ENCODE measurements around the gene SDK2. TPM values are rescaled to one million over a fixed set of nuclear protein-coding genes. Genes with fewer than 3 reads are reported as not detected.

The SDK2 gene
- total and polyA plus RNA-seq, 2 experiments from 2014 or later = 0.74 to 5.1 TPM

GRCh38 chr17:73327676-73328075, 316.6 kb downstream of the SDK2 start (continued):
- no peak for TF ChIP-seq NANOG (IDR thresholded peaks at IDR 0.05; ENCODE audit: borderline replicate concordance)
- TF ChIP-seq CREB1 (CRISPR knock-in tag; IDR thresholded peaks at IDR 0.05; ENCODE audit: low read depth) = no peak
- TF ChIP-seq, protein P1, sequence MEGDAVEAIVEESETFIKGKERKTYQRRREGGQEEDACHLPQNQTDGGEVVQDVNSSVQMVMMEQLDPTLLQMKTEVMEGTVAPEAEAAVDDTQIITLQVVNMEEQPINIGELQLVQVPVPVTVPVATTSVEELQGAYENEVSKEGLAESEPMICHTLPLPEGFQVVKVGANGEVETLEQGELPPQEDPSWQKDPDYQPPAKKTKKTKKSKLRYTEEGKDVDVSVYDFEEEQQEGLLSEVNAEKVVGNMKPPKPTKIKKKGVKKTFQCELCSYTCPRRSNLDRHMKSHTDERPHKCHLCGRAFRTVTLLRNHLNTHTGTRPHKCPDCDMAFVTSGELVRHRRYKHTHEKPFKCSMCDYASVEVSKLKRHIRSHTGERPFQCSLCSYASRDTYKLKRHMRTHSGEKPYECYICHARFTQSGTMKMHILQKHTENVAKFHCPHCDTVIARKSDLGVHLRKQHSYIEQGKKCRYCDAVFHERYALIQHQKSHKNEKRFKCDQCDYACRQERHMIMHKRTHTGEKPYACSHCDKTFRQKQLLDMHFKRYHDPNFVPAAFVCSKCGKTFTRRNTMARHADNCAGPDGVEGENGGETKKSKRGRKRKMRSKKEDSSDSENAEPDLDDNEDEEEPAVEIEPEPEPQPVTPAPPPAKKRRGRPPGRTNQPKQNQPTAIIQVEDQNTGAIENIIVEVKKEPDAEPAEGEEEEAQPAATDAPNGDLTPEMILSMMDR (conservative IDR thresholded peaks at IDR 0.05; ENCODE audit: low read depth in 2 of 2) = no peak

DNA sequence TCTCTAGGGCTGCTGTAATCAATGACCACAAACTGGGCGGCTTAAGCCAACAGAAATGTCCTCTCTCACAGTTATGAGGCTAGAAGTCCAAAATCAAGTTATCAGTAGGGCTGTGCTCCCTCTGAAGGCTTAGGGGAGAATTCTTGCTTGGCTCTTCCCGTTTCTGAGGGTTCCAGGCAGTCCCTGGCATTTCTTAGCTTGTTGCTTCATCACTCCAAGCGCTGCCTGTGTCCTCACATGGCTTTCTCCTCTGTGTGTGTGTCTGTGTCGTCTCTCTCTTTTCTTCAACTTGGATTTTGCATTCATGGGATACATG, 318.8 kb downstream of the SDK2 start:
- no peak overlapping the region for H3K4me3 ChIP-seq
- Mint-ChIP-seq H3K9me3 (no peaks in the 10 kb centered on the region; the same call in 2 of the 3 replicates), H3K36me3 (ENCODE audit: low read depth) (no peaks in the 10 kb centered on the region), H3K4me1 (peaks cover 25% of the 10 kb centered on the region), H3K27ac (no peak overlapping the region), H3K4me3 (no peak overlapping the region), H3K27me3 (ENCODE audit: insufficient read depth, low read depth, poor library complexity) (peaks cover 21% of the 10 kb centered on the region)
- H4K20me1 ChIP-seq (replicated peaks; ENCODE audit: insufficient read depth) = no peaks in the 10 kb centered on the region
- H3K27ac ChIP-seq (ENCODE audit: low read depth) = no peak overlapping the region
- no peaks in the 10 kb centered on the region for H3K9me2 ChIP-seq (ENCODE audit: insufficient read depth)
- ATAC-seq = peak; percentile 18; the same call in 2 of the 3 replicates
- H3K79me2 ChIP-seq (replicated peaks; ENCODE audit: insufficient read depth) = no peaks in the 10 kb centered on the region
- peak overlapping the region; percentile 78; the same call in 1 of the 2 replicates for H2AFZ ChIP-seq
- H3K36me3 ChIP-seq (ENCODE audit: insufficient read depth) = no peaks in the 10 kb centered on the region
- peak overlapping the region; percentile 69; the same call in 1 of the 2 replicates for H3K4me2 ChIP-seq
- H3K27me3 ChIP-seq (ENCODE audit: insufficient read depth) = no peaks in the 10 kb centered on the region
- H3K4me1 ChIP-seq (ENCODE audit: insufficient read depth) = peaks cover 24% of the 10 kb centered on the region
- no peaks in the 10 kb centered on the region; the same call in 1 of the 2 replicates for H3F3A ChIP-seq (replicated peaks; ENCODE audit: low read depth)
- peak; percentile 24 for DNase-seq (ENCODE audit: low spot score)
- TF ChIP-seq NANOG (IDR thresholded peaks at IDR 0.05; ENCODE audit: borderline replicate concordance) = no peak
- TF ChIP-seq ZNF114 (CRISPR knock-in tag; IDR thresholded peaks at IDR 0.05) = no peak
- TF ChIP-seq STAT1 (IDR thresholded peaks at IDR 0.05; ENCODE audit: unreplicated experiment) = no peak
- TF ChIP-seq, protein P1 (conservative IDR thresholded peaks at IDR 0.05; ENCODE audit: low read depth in 2 of 2) = no peak
- no peak for TF ChIP-seq JUNB (IDR thresholded peaks at IDR 0.05; ENCODE audit: unreplicated experiment)
- TF ChIP-seq ETS1 (IDR thresholded peaks at IDR 0.05) = no peak
- TF ChIP-seq CREB1 (CRISPR knock-in tag; IDR thresholded peaks at IDR 0.05; ENCODE audit: low read depth) = no peak
- no peak for TF ChIP-seq ZNF331 (CRISPR knock-in tag; IDR thresholded peaks at IDR 0.05; ENCODE audit: low read depth)
- no peak for TF ChIP-seq EZH2phosphoT487 (IDR thresholded peaks at IDR 0.05; ENCODE audit: unreplicated experiment)
- no peak for TF ChIP-seq REST (IDR thresholded peaks at IDR 0.05; ENCODE audit: unreplicated experiment)
